Hippocampal formation (tissue), 2 donors: ENCODE measurements around the gene UMODL1.
A peak's percentile ranks its signal among the peaks of the same experiment; 100 is the strongest.

Experiments used
- DNase-seq, 2 donors: peaks; one replicate each; lab custom pipeline; 2025; lab: John Stamatoyannopoulos, UW

Gene UMODL1

GRCh38 chr21:42079939-42080787, 9.0 kb downstream of the UMODL1 start:
- DNase-seq, result no peak

DNA sequence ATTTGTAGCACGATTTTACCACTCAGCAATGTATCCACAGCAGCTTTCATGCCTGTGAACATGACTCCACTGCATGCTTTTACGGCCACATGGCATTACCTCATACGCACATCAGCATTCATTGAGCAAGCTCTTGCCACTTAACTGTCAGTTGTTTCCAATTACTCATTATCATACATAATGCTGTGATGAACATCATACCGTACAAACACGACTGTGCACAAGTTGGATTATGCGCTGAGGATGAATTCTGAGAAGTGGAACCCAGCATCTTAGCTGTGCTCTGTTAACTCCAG, 9.6 kb downstream of the UMODL1 start:
- no peak for DNase-seq

GRCh38 chr21:42081138-42081537, 10.0 kb downstream of the UMODL1 start:
- peak in 1 of 2 donors; percentile 34 for DNase-seq

DNA sequence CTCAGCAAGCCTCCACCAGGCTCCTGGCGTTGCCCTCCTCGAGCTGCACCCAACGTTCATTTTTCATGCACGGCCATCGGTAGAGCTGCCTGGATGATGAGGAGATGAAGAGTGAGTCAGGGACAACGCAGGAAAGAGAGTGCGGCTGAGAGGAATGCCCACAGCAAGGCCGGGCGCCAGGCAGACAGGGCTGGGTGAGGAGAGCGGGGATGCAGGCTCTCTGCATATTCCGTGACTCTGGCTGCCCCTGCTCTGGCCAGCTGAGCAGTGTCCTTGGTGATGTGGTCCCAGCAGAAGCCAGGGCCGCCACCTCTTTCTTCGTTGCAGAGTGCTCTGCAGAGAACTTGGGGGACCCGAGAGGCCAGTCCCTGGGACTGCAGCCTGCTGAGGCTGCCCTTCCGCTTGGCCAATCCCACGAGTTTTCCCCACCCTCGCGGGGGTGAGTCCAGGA, 10.8 kb downstream of the UMODL1 start:
- DNase-seq, result no peak

GRCh38 chr21:42082501-42083360, 11.6 kb downstream of the UMODL1 start:
- no peak for DNase-seq

DNA sequence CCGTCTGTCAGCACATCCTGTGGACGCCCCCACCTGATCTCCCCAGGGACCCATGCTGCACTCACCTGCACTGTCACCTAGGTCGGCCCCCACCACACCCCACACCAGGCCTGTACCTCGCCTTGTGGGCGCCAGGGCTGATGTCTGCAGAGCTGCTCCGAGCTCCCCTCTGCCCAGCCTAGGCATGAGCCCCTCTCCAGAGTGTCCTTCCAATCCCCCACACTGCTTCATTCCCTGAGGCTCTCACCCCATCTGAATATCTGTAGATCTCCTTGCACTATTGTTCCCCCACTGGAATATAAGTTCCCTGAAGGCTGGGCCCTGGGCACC, 12.2 kb downstream of the UMODL1 start:
- DNase-seq, result no peak

GRCh38 chr21:42084079-42084478, 13.0 kb downstream of the UMODL1 start:
- DNase-seq, result no peak

DNA sequence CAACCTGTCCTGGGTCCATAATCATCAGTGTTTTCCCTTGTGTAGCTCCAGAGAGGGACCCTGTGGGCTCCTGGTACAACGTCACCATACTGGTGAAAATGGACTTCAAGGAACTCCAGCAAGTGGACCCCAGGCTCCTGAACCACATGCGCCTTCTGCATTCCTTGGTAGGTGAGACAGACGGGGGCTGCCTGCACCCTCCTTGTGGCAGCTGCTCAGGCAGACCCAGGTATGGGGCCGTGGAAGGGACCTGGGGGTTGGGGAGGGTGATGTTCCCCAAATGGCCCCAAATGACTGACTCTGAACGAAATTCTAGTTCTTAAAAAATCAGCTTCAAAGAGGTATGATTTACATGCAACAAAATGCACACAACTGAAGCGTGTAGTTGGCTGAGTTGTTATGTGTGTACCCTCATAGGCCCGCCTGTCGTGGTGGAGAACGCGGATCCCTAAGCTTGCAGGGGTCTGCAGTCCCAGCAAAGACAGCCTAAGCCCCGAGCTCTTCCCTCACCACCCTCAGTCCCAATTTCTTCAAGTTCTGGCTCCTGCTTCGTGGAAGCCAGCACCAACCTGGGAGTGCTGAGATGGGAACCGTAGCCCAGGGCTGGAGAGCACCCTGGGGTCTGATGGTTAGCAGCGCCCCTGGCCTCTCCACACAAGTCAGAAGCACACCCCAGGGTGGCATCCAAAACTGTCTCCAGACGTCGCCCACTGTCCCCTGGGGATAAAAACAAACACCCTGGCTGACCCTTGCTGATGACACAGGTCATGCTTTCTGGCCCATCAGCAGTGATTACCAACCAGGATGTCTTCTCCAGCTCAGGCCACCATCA, 14.3 kb downstream of the UMODL1 start:
- DNase-seq, result no peak

DNA sequence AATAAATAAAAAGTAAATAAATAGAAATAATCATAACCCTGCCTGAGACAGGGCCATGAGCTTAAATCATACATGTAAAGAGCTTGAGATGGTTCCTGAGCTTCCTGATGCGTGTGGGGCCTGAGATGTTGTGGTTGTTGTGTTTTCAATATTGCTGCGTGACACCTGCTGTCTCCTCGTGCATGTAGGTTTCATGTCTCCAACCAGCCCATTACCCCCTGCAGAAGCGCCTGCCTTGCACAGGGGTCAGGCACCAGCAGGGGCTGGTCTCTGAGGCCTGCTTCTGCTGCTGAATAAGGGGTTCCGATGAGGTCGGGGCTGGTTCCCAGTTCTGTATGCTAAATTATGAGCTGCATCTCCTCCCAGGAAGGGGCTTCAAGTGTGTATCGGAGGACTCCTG, 15.9 kb downstream of the UMODL1 start:
- DNase-seq, result no peak

- no peak for DNase-seq
Observed at GRCh38 chr21:42088148-42088547, 17.0 kb downstream of the UMODL1 start.

DNA sequence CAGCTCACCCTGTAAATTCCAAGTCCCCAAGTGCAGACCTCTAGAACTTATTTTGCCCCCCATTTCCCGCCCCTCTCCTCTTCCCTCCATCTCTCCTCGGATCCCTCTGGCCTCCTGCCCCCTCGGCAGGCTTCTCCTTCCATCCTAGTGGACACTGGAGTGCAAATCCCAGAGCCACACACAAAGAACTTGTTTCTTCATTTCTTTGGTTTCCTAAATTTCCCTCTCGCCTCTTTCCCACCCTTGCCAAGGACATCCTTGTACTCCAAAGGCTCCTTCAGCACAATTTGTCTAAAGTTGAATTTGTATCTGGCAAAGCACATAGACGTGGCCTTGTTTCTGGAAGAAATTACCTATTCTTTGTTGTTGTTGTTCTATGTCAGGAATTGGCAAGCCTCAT, 17.5 kb downstream of the UMODL1 start:
- DNase-seq, result no peak

- DNase-seq, result no peak
Observed at GRCh38 chr21:42089093-42089631, 18.0 kb downstream of the UMODL1 start.

- no peak for DNase-seq
Observed at GRCh38 chr21:42089665-42090310, 18.7 kb downstream of the UMODL1 start.

DNA sequence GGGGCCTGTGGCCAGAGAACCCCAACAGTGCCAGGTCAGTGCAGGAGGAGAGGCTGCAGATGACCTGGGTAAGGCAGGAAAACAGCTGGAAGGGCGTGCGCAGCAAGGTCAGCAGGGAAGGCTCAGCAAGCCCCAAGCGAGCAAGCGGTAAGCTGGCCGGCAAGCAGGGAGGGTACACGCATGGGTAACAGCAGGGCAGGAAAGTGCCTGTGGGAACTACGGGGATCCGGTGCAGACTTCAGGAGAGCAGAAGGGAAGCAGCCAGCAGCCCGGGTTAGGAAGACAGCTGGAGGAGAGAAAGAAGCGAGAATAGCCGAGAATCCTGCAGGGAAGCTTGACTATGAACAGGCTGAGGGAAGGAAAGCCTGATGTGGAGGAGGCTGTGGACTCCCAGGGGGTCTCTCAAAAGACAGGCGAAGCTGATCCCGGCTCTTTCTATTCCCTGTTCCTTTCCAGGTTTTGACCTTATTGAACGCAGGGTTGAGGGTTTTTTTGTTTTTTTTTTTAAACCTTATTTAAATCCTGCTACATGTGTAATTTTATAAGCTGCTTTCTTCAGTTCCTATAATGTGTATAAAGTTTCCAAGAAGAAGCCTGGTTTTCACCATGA, 20.9 kb downstream of the UMODL1 start:
- DNase-seq, result no peak

DNA sequence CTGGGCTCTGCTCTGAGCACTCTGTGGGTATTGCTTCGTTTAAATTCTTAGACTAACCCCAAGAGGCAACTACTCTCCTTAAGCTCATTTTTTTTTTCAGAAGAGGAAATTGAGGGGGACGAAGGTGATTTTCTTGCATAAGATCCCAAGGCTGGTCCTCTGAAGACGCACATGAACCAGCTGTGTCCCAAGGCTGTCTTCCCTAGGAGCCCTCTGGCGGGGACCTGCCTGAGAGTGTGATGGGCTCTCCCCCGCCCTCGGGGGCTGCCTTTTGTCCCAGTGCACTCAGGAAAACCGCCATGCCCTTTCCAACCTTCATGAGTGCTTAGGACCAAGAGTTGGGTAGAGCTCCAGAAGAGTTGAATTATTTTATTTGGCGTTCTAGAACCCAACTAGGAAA, 21.7 kb downstream of the UMODL1 start:
- DNase-seq, result no peak

DNA sequence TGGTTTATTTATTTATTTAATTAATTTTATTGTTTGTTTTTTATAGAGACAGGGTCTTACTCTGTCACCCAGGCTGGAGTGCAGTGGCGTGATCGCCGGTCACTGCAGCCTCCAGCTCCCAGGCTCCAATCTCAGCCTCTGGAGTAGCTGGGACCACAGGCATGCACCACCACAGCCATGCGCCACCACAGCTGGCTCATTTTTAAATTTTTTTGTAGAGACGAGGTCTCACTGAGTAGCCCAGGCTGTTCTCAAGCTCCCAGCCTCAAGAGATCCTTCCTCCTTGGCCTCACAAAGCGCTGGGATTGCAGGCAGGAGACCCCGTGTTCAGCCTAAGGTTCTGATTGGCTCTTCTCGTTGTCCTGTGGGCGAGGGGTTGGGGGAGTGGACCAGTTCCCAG, 22.1 kb downstream of the UMODL1 start:
- DNase-seq, result no peak

DNA sequence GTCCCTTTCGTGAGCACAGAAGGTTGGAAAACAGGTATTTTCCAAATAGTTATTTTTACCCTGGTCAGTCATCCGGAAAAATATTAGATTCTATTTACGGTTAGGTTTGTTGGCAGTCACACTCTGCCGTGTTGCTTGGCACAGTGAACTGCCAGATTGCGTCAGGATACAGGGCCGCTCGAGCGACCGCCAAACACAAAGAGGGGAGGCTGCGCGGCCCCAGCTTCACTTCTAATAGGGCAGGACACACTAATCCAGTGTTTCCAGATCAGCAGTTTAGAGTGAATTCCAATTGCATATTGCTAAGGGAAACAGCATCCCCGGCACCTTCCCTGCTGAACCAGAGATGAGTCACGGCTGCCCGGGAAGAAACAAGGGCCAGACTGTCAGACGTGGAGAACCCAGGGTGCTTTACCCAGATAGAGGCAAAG, 22.9 kb downstream of the UMODL1 start:
- peak in 1 of 2 donors; percentile 32 for DNase-seq

DNA sequence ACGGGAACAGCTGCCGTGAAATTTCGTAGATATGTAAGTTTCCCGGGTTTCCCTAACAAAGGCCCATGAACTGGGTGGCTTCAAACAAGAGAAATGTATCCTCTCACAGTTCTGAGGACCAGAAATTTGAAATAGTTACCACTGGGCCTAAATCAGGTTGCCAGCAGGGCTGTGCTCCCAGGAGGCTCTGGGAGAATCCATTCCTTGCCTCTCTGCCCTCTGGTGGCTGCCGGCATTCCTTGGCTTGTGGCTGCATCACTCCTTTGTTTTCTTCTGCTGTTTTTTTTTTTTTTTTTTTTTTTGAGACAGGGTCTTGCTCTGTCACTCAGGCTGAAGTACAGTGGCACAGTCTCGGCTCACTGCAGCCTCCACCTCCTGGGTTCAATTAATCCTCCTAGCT, 23.7 kb downstream of the UMODL1 start:
- no peak for DNase-seq

DNA sequence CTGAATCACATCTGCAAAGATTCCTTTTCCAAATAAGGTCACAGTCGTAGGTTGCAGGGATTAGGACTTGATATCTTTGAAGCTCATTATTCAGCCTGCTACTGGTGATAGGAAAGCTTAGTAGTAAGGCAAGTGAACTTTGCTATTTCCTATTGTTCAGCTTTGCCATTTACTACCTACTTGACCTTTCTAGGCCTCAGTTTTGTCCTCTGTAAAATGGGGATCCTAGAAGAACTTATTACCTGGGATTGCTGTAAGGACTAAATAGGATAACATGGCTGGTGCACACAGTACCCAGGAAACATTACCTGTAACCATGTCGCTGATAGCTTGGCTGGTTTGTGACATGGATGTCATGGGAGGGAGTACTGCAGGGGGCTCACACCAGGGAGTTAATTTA, 24.5 kb downstream of the UMODL1 start:
- DNase-seq, result no peak

GRCh38 chr21:42096566-42096965, 25.4 kb downstream of the UMODL1 start:
- DNase-seq, result no peak

- no peak for DNase-seq
Observed at GRCh38 chr21:42097274-42097673, 26.2 kb downstream of the UMODL1 start.
